Measurements from ENCODE around the gene FGFBP2. TPM values are rescaled to one million over a fixed set of nuclear protein-coding genes. Genes with fewer than 3 reads are reported as not detected.
"Not testable (repeated sequence)": the region's sequence is repeated elsewhere in the genome, so short reads cannot be mapped to it uniquely, and the experiment has no call there.

FGFBP2 gene
- total RNA-seq, 1 donor from 2014 or later, result not detected

DNA sequence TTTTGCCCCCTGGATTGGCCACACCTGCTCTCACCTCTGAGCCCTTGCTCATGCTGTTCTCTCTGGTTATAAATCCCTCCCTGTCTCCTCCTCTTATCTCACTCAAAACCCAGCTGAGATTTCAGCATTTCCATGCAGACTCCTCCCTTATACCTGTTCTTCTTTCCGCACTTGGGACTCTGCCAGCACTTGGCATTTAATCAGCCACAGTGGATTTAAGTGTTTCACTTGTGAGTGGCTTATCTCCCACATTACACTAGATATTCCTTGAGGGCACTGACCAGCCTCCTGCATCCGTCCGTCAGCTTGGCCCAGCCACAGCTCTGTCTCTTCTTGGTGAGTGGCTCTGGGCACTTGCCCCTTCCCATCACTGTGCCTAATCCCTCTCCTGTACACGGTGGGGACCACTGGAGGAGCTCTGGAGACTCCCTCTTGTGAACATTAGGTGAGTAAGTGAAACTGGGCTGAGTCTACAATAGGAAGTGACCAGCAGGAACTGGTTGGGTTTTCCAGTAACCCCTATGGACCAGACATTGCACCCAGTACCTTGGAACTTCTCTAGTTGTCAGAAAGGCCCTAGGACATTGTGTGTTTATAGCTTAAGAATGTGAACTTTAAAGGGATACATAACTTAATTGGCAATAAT, 44.4 kb downstream of the FGFBP2 start:
- Histone ChIP-seq H3K4me1 (ENCODE audit: insufficient read depth, low read length) (peaks cover 35% of the 10 kb centered on the region), H2AFZ (ENCODE audit: low read depth, low read length) (no peak overlapping the region), H3K27ac (ENCODE audit: low read depth, low read length) (no peak overlapping the region), H3K79me2 (ENCODE audit: insufficient read depth, low read length) (no peaks in the 10 kb centered on the region), H3K4me3 (ENCODE audit: insufficient read depth, low read depth, low read length) (no peak overlapping the region), H4K20me1 (ENCODE audit: insufficient read depth, low read length) (no peaks in the 10 kb centered on the region), H3K27me3 (ENCODE audit: insufficient read depth, low read length) (no peaks in the 10 kb centered on the region), H3K4me2 (ENCODE audit: low read length) (no peak overlapping the region), H3K9ac (ENCODE audit: low read length) (no peak overlapping the region), H3K36me3 (ENCODE audit: insufficient read depth, low read length) (no peaks in the 10 kb centered on the region), H3K9me3 (ENCODE audit: insufficient read depth, low read depth, low read length) (no peaks in the 10 kb centered on the region)
- H3K27ac Mint-ChIP-seq (ENCODE audit: unreplicated experiment), result no peak overlapping the region
- H3K36me3 Mint-ChIP-seq (ENCODE audit: low read depth, unreplicated experiment), result no peaks in the 10 kb centered on the region
- peaks cover 35% of the 10 kb centered on the region for H3K4me1 Mint-ChIP-seq (ENCODE audit: low read depth, unreplicated experiment)
- H3K27me3 Mint-ChIP-seq (ENCODE audit: low read depth, unreplicated experiment), result no peaks in the 10 kb centered on the region
- no peak overlapping the region for H3K4me3 Mint-ChIP-seq (ENCODE audit: unreplicated experiment)
- TF ChIP-seq EZH2 (IDR thresholded peaks at IDR 0.05; ENCODE audit: insufficient read depth, low read length), result no peak
- TF ChIP-seq, protein P1, sequence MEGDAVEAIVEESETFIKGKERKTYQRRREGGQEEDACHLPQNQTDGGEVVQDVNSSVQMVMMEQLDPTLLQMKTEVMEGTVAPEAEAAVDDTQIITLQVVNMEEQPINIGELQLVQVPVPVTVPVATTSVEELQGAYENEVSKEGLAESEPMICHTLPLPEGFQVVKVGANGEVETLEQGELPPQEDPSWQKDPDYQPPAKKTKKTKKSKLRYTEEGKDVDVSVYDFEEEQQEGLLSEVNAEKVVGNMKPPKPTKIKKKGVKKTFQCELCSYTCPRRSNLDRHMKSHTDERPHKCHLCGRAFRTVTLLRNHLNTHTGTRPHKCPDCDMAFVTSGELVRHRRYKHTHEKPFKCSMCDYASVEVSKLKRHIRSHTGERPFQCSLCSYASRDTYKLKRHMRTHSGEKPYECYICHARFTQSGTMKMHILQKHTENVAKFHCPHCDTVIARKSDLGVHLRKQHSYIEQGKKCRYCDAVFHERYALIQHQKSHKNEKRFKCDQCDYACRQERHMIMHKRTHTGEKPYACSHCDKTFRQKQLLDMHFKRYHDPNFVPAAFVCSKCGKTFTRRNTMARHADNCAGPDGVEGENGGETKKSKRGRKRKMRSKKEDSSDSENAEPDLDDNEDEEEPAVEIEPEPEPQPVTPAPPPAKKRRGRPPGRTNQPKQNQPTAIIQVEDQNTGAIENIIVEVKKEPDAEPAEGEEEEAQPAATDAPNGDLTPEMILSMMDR (IDR thresholded peaks at IDR 0.05; ENCODE audit: insufficient read depth, low read depth, low read length), result no peak
- DNase-seq (ENCODE audit: low read depth), result no peak
- peaks cover 5% of the 10 kb centered on the region for H3K9me3 Mint-ChIP-seq (ENCODE audit: unreplicated experiment)
- no peak for FAIRE-seq

- Mint-ChIP-seq H3K9me3 (ENCODE audit: unreplicated experiment) (peaks cover 5% of the 10 kb centered on the region), H3K27ac (ENCODE audit: unreplicated experiment) (no peak overlapping the region), H3K4me1 (ENCODE audit: low read depth, unreplicated experiment) (peaks cover 46% of the 10 kb centered on the region), H3K36me3 (ENCODE audit: low read depth, unreplicated experiment) (no peaks in the 10 kb centered on the region), H3K4me3 (ENCODE audit: unreplicated experiment) (no peak overlapping the region), H3K27me3 (ENCODE audit: low read depth, unreplicated experiment) (no peaks in the 10 kb centered on the region)
- TF ChIP-seq EZH2 (IDR thresholded peaks at IDR 0.05; ENCODE audit: insufficient read depth, low read length), result no peak
- TF ChIP-seq, protein P1 (IDR thresholded peaks at IDR 0.05; ENCODE audit: insufficient read depth, low read depth, low read length), result no peak
- Histone ChIP-seq H4K20me1 (ENCODE audit: insufficient read depth, low read length) (no peaks in the 10 kb centered on the region), H3K9ac (ENCODE audit: low read length) (no peak overlapping the region), H2AFZ (ENCODE audit: low read depth, low read length) (no peak overlapping the region), H3K27ac (ENCODE audit: low read depth, low read length) (no peak overlapping the region), H3K9me3 (ENCODE audit: insufficient read depth, low read depth, low read length) (no peaks in the 10 kb centered on the region), H3K27me3 (ENCODE audit: insufficient read depth, low read length) (no peaks in the 10 kb centered on the region), H3K36me3 (ENCODE audit: insufficient read depth, low read length) (no peaks in the 10 kb centered on the region), H3K79me2 (ENCODE audit: insufficient read depth, low read length) (no peaks in the 10 kb centered on the region), H3K4me3 (ENCODE audit: insufficient read depth, low read depth, low read length) (no peak overlapping the region), H3K4me2 (ENCODE audit: low read length) (no peak overlapping the region), H3K4me1 (ENCODE audit: insufficient read depth, low read length) (peaks cover 47% of the 10 kb centered on the region)
- DNase-seq (ENCODE audit: low read depth) (peak; percentile 61), FAIRE-seq (no peak)
These were observed 45.7 kb downstream of the FGFBP2 start for GRCh38 chr4:15917297-15917696.

- not testable (repeated sequence) for DNase-seq (ENCODE audit: low read depth); H4K20me1 ChIP-seq (ENCODE audit: insufficient read depth, low read length); H3K4me2 ChIP-seq (ENCODE audit: low read length); H3K36me3 ChIP-seq (ENCODE audit: insufficient read depth, low read length); H3K4me3 Mint-ChIP-seq (ENCODE audit: unreplicated experiment); H3K4me3 ChIP-seq (ENCODE audit: insufficient read depth, low read depth, low read length); H2AFZ ChIP-seq (ENCODE audit: low read depth, low read length); H3K79me2 ChIP-seq (ENCODE audit: insufficient read depth, low read length); H3K27me3 Mint-ChIP-seq (ENCODE audit: low read depth, unreplicated experiment); H3K36me3 Mint-ChIP-seq (ENCODE audit: low read depth, unreplicated experiment); H3K27me3 ChIP-seq (ENCODE audit: insufficient read depth, low read length); H3K9me3 Mint-ChIP-seq (ENCODE audit: unreplicated experiment); H3K9ac ChIP-seq (ENCODE audit: low read length); H3K27ac Mint-ChIP-seq (ENCODE audit: unreplicated experiment); H3K9me3 ChIP-seq (ENCODE audit: insufficient read depth, low read depth, low read length); H3K27ac ChIP-seq (ENCODE audit: low read depth, low read length); FAIRE-seq
- peaks cover 44% of the 10 kb centered on the region for H3K4me1 Mint-ChIP-seq (ENCODE audit: low read depth, unreplicated experiment)
- H3K4me1 ChIP-seq (ENCODE audit: insufficient read depth, low read length), result peaks cover 45% of the 10 kb centered on the region
These were observed 46.6 kb downstream of the FGFBP2 start for GRCh38 chr4:15916358-15916757.

All from astrocyte (in vitro differentiated cells and primary cell).